G401.6 (cell line): ENCODE results near the gene TRIM51.
A peak's percentile ranks its signal among the peaks of the same experiment; 100 is the strongest.
"Not testable (repeated sequence)": the region's sequence is repeated elsewhere in the genome, so short reads cannot be mapped to it uniquely, and the experiment has no call there.

Experiments
- FAIRE-seq: peaks from 2 replicates; lab custom pipeline; 2012; peaks lifted over from hg19 to GRCh38; lab: Jason Lieb, UNC

TRIM51 gene, protein sequence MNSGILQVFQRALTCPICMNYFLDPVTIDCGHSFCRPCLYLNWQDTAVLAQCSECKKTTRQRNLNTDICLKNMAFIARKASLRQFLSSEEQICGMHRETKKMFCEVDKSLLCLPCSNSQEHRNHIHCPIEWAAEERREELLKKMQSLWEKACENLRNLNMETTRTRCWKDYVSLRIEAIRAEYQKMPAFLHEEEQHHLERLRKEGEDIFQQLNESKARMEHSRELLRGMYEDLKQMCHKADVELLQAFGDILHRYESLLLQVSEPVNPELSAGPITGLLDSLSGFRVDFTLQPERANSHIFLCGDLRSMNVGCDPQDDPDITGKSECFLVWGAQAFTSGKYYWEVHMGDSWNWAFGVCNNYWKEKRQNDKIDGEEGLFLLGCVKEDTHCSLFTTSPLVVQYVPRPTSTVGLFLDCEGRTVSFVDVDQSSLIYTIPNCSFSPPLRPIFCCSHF

DNA sequence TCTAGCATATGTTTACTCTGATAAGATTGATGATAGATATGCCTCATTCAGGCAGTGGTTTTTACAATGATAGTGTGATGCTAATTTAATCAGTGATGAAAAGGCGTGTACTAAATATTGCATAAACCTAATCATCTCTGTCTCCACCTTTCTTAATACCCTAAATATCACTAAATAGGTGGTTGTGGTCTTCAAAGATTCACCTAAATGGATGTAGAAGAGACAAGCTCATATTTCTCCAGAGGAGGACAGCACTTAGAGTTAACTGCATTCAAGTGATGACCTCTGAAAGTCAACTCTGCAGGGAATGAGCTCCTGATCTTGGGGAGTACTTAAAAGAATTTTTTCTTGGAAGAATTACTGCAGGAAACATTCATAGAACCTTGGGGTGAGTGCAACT lies at the start of gene TRIM51:
TSS of gene TRIM51 (plus strand) at position 301 of the 400 bp plus-strand sequence. CDS start 2,132 bp downstream, outside the sequence.
- FAIRE-seq: not testable (repeated sequence)

GRCh38 chr11:55838452-55838851 lies 44.6 kb upstream of the TRIM51 start, which contains the start of gene OR5D16:
OR5D16 (plus strand) TSS chr11:55838752; CDS start chr11:55838752, 0 bp downstream.
- no peak for FAIRE-seq

DNA sequence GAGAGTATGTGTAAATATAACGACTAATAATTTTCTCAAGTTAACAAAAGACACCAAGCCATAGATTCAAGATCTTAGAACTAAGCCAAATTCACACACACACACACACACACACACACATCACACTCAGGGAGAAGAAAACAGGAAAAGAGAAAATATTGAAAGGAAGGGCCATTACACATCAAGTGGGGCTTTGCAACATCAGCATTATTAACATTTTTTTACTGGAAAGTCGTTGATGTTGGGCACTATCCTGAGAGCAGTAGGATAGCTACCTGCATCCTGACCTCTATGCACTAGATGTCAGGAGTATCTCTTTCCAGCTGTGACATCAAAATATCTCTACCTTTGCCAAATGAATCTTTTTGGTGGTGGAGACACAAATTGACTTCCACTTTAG lies 35.6 kb upstream of the TRIM51 start:
- FAIRE-seq: no peak

DNA sequence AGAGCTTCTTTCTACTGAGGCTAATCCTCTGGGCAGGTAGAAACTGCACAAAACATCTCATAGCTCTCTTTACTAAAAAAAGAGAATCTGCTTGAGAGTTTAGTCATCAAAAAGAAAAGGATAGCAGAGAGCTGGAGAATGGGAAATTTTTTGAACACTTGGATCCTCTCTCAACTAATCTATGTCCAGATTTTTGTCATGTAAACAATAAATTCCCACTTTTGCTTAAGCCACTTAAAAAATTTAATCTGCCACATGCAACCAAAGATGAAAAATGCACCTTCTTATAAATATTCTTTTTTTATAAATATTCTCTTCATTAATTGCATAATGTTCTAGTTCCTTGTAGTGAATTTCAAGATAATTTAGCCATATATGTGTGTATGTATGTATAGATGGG lies 34.1 kb upstream of the TRIM51 start:
- no peak for FAIRE-seq

DNA sequence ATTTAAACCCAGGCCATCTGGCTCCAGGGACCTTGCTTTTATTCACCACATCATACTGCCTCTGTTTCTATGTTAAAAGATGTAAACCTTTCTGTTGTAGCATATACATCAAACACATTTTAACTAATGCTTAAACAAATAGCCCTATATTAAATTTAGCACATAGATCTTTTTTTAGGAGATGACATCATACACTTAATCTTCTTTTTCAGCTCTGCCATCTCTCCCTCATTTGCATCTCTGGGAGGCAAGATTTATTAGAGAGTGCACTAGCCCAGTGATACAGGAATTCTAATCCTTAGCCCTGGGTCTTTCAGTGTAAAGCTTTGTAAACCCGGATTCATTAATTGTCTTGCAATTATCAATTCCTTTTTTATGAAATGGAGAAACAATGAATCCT lies 31.0 kb upstream of the TRIM51 start:
- no peak for FAIRE-seq

- FAIRE-seq: no peak
Measured at GRCh38 chr11:55854704-55855103, 28.4 kb upstream of the TRIM51 start.

- not testable (repeated sequence) for FAIRE-seq
Measured at GRCh38 chr11:55867354-55867753, 15.7 kb upstream of the TRIM51 start.

GRCh38 chr11:55872731-55873130 lies 10.4 kb upstream of the TRIM51 start:
- FAIRE-seq: not testable (repeated sequence)

GRCh38 chr11:55873146-55873545 lies 10.0 kb upstream of the TRIM51 start:
- FAIRE-seq: not testable (repeated sequence)

DNA sequence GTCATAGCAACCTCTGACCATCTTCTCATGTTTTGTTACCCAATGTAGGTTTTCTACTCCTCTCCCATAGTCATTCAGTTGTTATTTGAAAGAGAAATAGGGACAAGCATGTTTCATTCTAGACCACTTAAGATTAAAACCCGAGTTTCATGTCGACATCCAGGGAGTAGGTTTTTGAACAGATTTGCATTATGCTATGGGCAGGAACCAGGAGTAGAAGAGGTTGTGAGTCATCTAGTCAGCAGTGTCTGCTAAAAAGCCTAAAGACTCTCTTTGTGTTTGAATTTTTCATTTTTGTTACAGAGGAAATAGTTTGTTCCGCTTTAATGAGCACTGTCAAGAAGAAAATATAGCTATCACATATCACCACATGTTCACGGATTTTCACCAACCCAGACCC lies 1.9 kb downstream of the TRIM51 start:
- FAIRE-seq: not testable (repeated sequence)

DNA sequence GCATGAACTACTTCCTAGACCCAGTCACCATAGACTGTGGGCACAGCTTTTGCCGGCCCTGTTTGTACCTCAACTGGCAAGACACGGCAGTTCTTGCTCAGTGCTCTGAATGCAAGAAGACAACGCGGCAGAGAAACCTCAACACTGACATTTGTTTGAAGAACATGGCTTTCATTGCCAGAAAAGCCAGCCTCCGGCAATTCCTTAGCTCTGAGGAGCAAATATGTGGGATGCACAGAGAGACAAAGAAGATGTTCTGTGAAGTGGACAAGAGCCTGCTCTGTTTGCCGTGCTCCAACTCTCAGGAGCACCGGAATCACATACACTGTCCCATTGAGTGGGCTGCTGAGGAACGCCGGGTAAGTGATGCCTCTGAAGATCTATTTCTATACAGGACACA lies 2.4 kb downstream of the TRIM51 start:
- FAIRE-seq: not testable (repeated sequence)

DNA sequence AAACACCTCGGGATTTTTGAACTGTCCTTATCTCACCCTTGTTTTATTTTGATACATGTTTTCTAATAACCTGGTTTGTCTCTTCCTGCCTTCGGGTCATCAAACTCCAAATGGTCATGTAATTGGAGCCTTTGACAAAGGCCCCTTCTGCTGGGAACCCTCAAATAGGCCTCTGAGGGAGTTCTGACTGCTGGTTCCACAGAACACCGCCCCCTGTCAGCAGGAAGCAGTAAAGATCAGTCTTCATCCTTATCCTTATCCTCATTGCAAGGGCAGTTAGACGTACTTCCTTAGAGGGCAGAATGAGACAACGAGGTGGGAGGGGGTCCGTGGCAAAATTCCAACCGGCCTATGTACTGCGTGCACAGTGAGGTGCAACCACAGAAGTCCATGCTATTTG lies 12.1 kb downstream of the TRIM51 start:
- no peak for FAIRE-seq

DNA sequence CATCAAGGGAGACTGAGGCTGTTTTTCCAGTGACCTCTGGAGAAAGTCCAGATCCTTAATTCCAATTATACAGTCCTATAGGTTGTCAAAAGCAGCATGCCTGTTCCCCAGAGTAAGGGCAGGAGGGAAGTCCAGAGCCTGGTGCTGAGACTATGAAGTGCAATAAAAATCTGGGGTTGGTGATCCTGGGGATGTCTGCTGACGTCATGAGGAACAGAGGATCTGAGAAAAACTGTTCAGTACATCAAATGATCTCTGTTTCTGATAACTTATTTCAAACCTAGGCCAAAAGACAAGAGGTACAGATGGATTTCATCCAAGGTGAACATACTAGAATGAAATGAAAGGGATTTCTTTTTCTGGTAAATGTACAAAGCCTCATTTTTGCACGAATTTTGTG lies 19.2 kb downstream of the TRIM51 start:
- no peak for FAIRE-seq

- FAIRE-seq: no peak
Measured at GRCh38 chr11:55914482-55914881, 31.4 kb downstream of the TRIM51 start, which contains the start of gene OR5W2. OR5W2 (minus strand) TSS chr11:55914582; CDS start chr11:55914582, 0 bp downstream.

DNA sequence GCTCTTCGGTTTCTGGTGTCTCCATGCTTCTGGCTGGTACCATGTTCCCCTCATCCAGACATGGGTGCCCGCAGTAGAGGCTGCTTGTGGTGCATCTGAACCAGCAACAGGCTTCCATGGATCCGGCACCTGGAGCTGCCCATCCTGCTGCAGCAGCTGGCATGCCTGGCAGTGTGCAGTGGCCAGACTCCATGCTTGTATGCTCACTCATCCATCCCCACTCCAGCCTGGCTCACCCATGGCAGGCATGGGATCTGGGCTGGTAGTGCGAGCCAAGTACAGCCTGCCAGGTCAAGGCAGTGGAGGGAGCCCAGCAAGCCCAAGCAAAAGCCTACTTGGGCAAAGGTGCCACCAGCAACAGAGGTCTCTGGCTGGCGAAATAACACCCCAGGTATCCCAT lies 37.4 kb downstream of the TRIM51 start:
- FAIRE-seq: no peak

DNA sequence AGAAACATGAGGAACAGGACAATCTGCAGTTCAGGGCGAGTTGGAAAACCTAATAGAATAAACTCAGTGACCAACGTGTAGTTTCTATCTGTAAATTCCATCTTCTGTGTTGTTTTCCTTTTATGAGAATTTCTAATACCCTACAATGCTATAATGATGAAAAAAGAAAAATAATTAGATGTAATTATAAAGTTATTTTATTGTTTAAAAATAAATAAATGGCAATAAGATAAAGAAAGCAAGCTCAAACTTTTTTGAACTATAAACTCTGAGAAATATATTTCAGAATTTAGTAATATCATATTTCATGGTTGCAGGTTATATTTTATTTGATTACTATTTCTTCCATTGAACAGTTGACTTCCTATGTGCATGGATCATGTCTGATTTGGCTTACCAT lies 53.2 kb downstream of the TRIM51 start, which contains the start of gene OR5I1:
TSS of gene OR5I1 (minus strand) at position 101 of the 400 bp plus-strand sequence. CDS start at position 101, 0 bp downstream.
- FAIRE-seq: peak; percentile 8
